SU-DHL-6 (cell line): ENCODE data around the gene FBXO38.

ENCODE experiments used
- CTCF ChIP-seq: fragments of 200-600 bp; sonication (generic); IDR thresholded peaks from one replicate; pipeline ENCODE4 v1.5.1; 2017; ENCODE audit warnings: antibody characterized with exemption, mild to moderate bottlenecking, low read length, moderate library complexity; ENCODE audit not compliant: insufficient read depth, poor library complexity, severe bottlenecking
- EZH2phosphoT487 ChIP-seq: fragments of 200-600 bp; sonication (generic), shearing (Covaris generic); conservative IDR thresholded peaks from 2 replicates; pipeline ENCODE4 v1.6.1; 2018; ENCODE audit warnings: mild to moderate bottlenecking, antibody characterized with exemption, low read length, moderate library complexity, mixed read lengths

DNA sequence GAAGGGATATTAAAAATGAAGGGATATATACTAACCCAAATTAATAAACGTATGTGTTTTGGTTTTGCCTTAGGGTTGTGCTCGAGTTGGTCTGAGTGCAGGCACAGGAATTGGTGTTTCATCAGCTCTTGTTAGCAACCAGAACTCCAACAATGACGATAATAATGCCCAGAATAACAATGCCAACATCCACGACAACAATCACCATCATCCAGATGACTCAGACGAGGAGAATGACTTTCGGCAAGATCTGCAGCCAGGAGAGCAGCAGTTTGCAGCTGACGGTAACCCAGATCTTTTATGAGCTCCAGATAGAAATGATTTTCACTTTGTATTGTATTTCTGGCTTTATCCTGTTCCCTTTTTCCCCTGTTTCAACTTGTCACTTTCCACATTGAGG lies 33.2 kb downstream of the FBXO38 start:
- no peak for TF ChIP-seq CTCF
- TF ChIP-seq EZH2phosphoT487 = no peak
